ENCODE results near the gene PTPRG. TPM values are rescaled to one million over a fixed set of nuclear protein-coding genes. Genes with fewer than 3 reads are reported as not detected.

Gene PTPRG
- total RNA-seq, 3 donors from 2014 or later, result 28.9 to 54.7 (median 40.4) TPM

GRCh38 chr3:62284442-62284841, 723.1 kb downstream of the PTPRG start:
- no peak for TF ChIP-seq CTCF (IDR thresholded peaks at IDR 0.05)
- ATAC-seq (no peak), DNase-seq (no peak)
- H3K4me1 ChIP-seq (ENCODE audit: low read depth), result no peaks in the 10 kb centered on the region
- H3K4me3 ChIP-seq, result no peak overlapping the region
- no peaks in the 10 kb centered on the region for H3K9me3 ChIP-seq
- intact Hi-C loops (cut with DNase I, micrococcal nuclease), result no loop called here
- H3K36me3 ChIP-seq (ENCODE audit: low read depth), result no peaks in the 10 kb centered on the region

- DNase-seq (no peak), ATAC-seq (no peak)
- Histone ChIP-seq H3K4me3 (no peak overlapping the region), H3K9me3 (no peaks in the 10 kb centered on the region), H3K4me1 (ENCODE audit: low read depth) (no peaks in the 10 kb centered on the region), H3K36me3 (ENCODE audit: low read depth) (no peaks in the 10 kb centered on the region)
- no peak for TF ChIP-seq CTCF (IDR thresholded peaks at IDR 0.05)
- intact Hi-C loops (cut with DNase I, micrococcal nuclease), result no loop called here
These were observed 726.1 kb downstream of the PTPRG start for GRCh38 chr3:62287392-62287927.

GRCh38 chr3:62289922-62290321, 728.6 kb downstream of the PTPRG start:
- no peak overlapping the region for H3K4me3 ChIP-seq
- no peaks in the 10 kb centered on the region for H3K36me3 ChIP-seq (ENCODE audit: low read depth)
- no peak for TF ChIP-seq CTCF (IDR thresholded peaks at IDR 0.05)
- DNase-seq (no peak), ATAC-seq (no peak)
- intact Hi-C loops (cut with DNase I, micrococcal nuclease), result no loop called here
- H3K9me3 ChIP-seq, result no peaks in the 10 kb centered on the region
- no peaks in the 10 kb centered on the region for H3K4me1 ChIP-seq (ENCODE audit: low read depth)

- no peaks in the 10 kb centered on the region for H3K36me3 ChIP-seq (ENCODE audit: low read depth)
- H3K4me1 ChIP-seq (ENCODE audit: low read depth), result no peaks in the 10 kb centered on the region
- DNase-seq (no peak), ATAC-seq (no peak)
- intact Hi-C loops (cut with DNase I, micrococcal nuclease), result no loop called here
- no peak overlapping the region for H3K4me3 ChIP-seq
- TF ChIP-seq CTCF (IDR thresholded peaks at IDR 0.05), result no peak
- no peaks in the 10 kb centered on the region for H3K9me3 ChIP-seq
These were observed 731.8 kb downstream of the PTPRG start for GRCh38 chr3:62293051-62293780.

GRCh38 chr3:62295571-62295970, 734.2 kb downstream of the PTPRG start:
- H3K4me3 ChIP-seq, result no peak overlapping the region
- DNase-seq, result no peak
- no peaks in the 10 kb centered on the region for H3K4me1 ChIP-seq (ENCODE audit: low read depth)
- H3K36me3 ChIP-seq (ENCODE audit: low read depth), result no peaks in the 10 kb centered on the region
- intact Hi-C loops (cut with DNase I, micrococcal nuclease), result no loop called here
- ATAC-seq, result no peak
- no peaks in the 10 kb centered on the region for H3K9me3 ChIP-seq
- no peak for TF ChIP-seq CTCF (IDR thresholded peaks at IDR 0.05)

Measured in mucosa of descending colon (tissue), 3 donors.